T-cell (primary cell): ENCODE results near the gene HOXB2. TPM values are rescaled to one million over a fixed set of nuclear protein-coding genes. Genes with fewer than 3 reads are reported as not detected.

ENCODE experiments used
- ATAC-seq, 4 experiments: fragments of 200-7000 bp in 3 of 4; fragments of 150-1000 bp in 1 of 4; cut with Tn5 transposase; replicated peaks in 1 of 4; 1 replicate in 3 of 4; 2 replicates in 1 of 4; pipeline ENCODE4 v1.10.0; 2021; ENCODE audit warnings: moderate library complexity in 3 of 4, mild to moderate bottlenecking in 2 of 4, moderate number of reproducible peaks in 1 of 4
- CTCF ChIA-PET, 2 donors: fragments of 300-600 bp; sonication (Branson Sonifier 250); formaldehyde crosslinking; loops; one replicate each; lab custom pipeline; 2022; ENCODE audit warnings: antibody characterized with exemption in 2 of 2; lab: Charles Lee
- POLR2A ChIA-PET, 2 donors: fragments of 300-600 bp; sonication (Branson Sonifier 250); formaldehyde crosslinking; loops; one replicate each; lab custom pipeline; 2022; ENCODE audit warnings: antibody characterized with exemption in 2 of 2; lab: Charles Lee
- DNase-seq, 35 experiments: peaks; one replicate each; pipeline versions ENCODE4 v3.0.0 to v3.0.0-alpha.2; 2013 to 2023
- H3K27ac ChIP-seq: one replicate; pipeline ENCODE4 v1.5.1; 2013; ENCODE audit warnings: low read length
- H3K27me3 ChIP-seq, 2 experiments: replicated peaks in 1 of 2; 1 replicate in 1 of 2; 2 replicates in 1 of 2; pipeline versions ENCODE4 v1.6.1 to v1.7.0; 2013; ENCODE audit warnings: low read length in 1 of 2, mixed read lengths in 1 of 2; ENCODE audit not compliant: control insufficient read depth in 2 of 2, insufficient read depth in 2 of 2; ENCODE audit errors: extremely low read depth in 1 of 2
- H3K36me3 ChIP-seq, 2 donors: 1 replicate in 1 of 2; 2 replicates in 1 of 2; pipeline versions ENCODE4 v1.6.1 to v1.7.0; 2013; ENCODE audit warnings: low read length in 1 of 2; ENCODE audit not compliant: control insufficient read depth in 2 of 2, insufficient read depth in 1 of 2; ENCODE audit errors: extremely low read depth in 1 of 2
- H3K4me1 ChIP-seq, 2 experiments: 1 replicate in 1 of 2; 2 replicates in 1 of 2; pipeline versions ENCODE4 v1.6.1 to v1.7.0; 2013; ENCODE audit warnings: low read length in 2 of 2, mixed read lengths in 1 of 2; ENCODE audit not compliant: insufficient read depth in 2 of 2, control insufficient read depth in 1 of 2; ENCODE audit errors: extremely low read depth in 1 of 2
- H3K4me3 ChIP-seq, 2 donors: 1 replicate in 1 of 2; 2 replicates in 1 of 2; pipeline versions ENCODE4 v1.5.1 to v1.7.0; 2013; ENCODE audit warnings: mild to moderate bottlenecking in 2 of 2, low read length in 1 of 2, moderate library complexity in 1 of 2; ENCODE audit not compliant: control insufficient read depth in 1 of 2; ENCODE audit errors: extremely low read depth in 1 of 2
- H3K9me3 ChIP-seq: 2 replicates; pipeline ENCODE4 v1.7.0; 2013
- H3K27ac Mint-ChIP-seq, 2 donors: one replicate each; pipeline ENCODE4 v1.8.0; 2020 to 2021; ENCODE audit warnings: mild to moderate bottlenecking in 2 of 2, mixed read lengths in 2 of 2
- H3K27me3 Mint-ChIP-seq, 2 donors: one replicate each; pipeline ENCODE4 v1.8.0; 2021 to 2022; ENCODE audit warnings: mixed read lengths in 2 of 2
- H3K36me3 Mint-ChIP-seq: one replicate; pipeline ENCODE4 v1.8.0; 2021; ENCODE audit warnings: mixed read lengths
- H3K4me1 Mint-ChIP-seq, 3 donors: one replicate each; pipeline ENCODE4 v1.8.0; 2020 to 2022; ENCODE audit warnings: mixed read lengths in 3 of 3, mild to moderate bottlenecking in 1 of 3
- H3K4me3 Mint-ChIP-seq, 3 donors: one replicate each; pipeline ENCODE4 v1.8.0; 2020 to 2022; ENCODE audit warnings: mild to moderate bottlenecking in 3 of 3, mixed read lengths in 3 of 3, moderate library complexity in 3 of 3
- H3K9me3 Mint-ChIP-seq, 3 donors: one replicate each; pipeline ENCODE4 v1.8.0; 2020 to 2022; ENCODE audit warnings: mixed read lengths in 3 of 3
- WGBS: methylation state at CpG from one replicate; pipeline ENCODE4 v1.1.5; 2013; ENCODE audit warnings: missing lambda C conversion rate; ENCODE audit not compliant: insufficient coverage; 5-methylcytosine and 5-hydroxymethylcytosine counted together
- total RNA-seq, 35 experiments: library from RNA in 6 of 35; stranded (reverse) in 6 of 35; fragments of 120-200 nt in 1 of 35; gene quantifications; one replicate each; pipeline versions ENCODE4 v1.2.1 to v1.2.4 and lab custom pipeline; 2013 to 2026

Gene HOXB2
- total RNA-seq, 5 donors from 2014 or later (not counting 1 experiment from before 2014, with no cell fraction given) = 12.1 to 37.3 (median 25.6) TPM

GRCh38 chr17:48568499-48569239 lies 23.8 kb upstream of the HOXB2 start:
- Mint-ChIP-seq H3K9me3 (no peaks in the 10 kb centered on the region), H3K4me3 (peak overlapping the region in 2 of 3 donors; percentile 5 to 55), H3K27ac (no peak overlapping the region), H3K4me1 (peaks cover 0 to 19% (median 12%) of the 10 kb centered on the region in 3 donors), H3K36me3 (peaks cover 15% of the 10 kb centered on the region), H3K27me3 (peaks cover 0 to 24% of the 10 kb centered on the region in 2 donors)
- H3K36me3 ChIP-seq = peaks cover 0 to 4% of the 10 kb centered on the region in 2 donors
- no peaks in the 10 kb centered on the region for H3K4me1 ChIP-seq
- no peak for DNase-seq
- no peak for ATAC-seq
- H3K27me3 ChIP-seq = peaks cover 0 to 38% of the 10 kb centered on the region in 2 experiments
- H3K27ac ChIP-seq = no peak overlapping the region
- ChIA-PET POLR2A (no interaction called here), CTCF (interaction anchor here in 1 of 2 donors (0.7 kb wide), 1 partner anchor 21 kb away, joined by 3 read pairs; no protein-coding TSS in a partner anchor)
- H3K4me3 ChIP-seq = no peak overlapping the region
- no peaks in the 10 kb centered on the region for H3K9me3 ChIP-seq
- WGBS = 67% methylated on average over 6 of the region's 33 CpGs

GRCh38 chr17:48567646-48568354 lies 22.9 kb upstream of the HOXB2 start:
- H3K27ac ChIP-seq = no peak overlapping the region
- no peak for DNase-seq
- POLR2A ChIA-PET = no interaction called here
- Mint-ChIP-seq H3K27ac (no peak overlapping the region), H3K9me3 (no peaks in the 10 kb centered on the region), H3K27me3 (peaks cover 6 to 26% of the 10 kb centered on the region in 2 donors), H3K4me3 (peak overlapping the region in 1 of 3 donors; percentile 55), H3K36me3 (peaks cover 15% of the 10 kb centered on the region), H3K4me1 (peaks cover 0 to 16% (median 13%) of the 10 kb centered on the region in 3 donors)
- peaks cover 0 to 4% of the 10 kb centered on the region in 2 donors for H3K36me3 ChIP-seq
- CTCF ChIA-PET = interaction anchor here in 1 of 2 donors (0.6 to 0.7 kb wide), 2 partner anchors 20 to 489 kb away, joined by 3 read pairs; no protein-coding TSS in a partner anchor
- 100% methylated on average over 1 of the region's 2 CpGs for WGBS
- H3K4me3 ChIP-seq = no peak overlapping the region
- H3K9me3 ChIP-seq = no peaks in the 10 kb centered on the region
- H3K4me1 ChIP-seq = no peaks in the 10 kb centered on the region
- H3K27me3 ChIP-seq = peaks cover 0 to 41% of the 10 kb centered on the region in 2 experiments
- no peak for ATAC-seq

- 74% methylated on average over 6 of the region's 6 CpGs for WGBS
- no peak overlapping the region for H3K4me3 Mint-ChIP-seq
- POLR2A ChIA-PET = no interaction called here
These were observed 22.3 kb upstream of the HOXB2 start for GRCh38 chr17:48567209-48567608.

GRCh38 chr17:48566717-48567116 lies 21.8 kb upstream of the HOXB2 start:
- Mint-ChIP-seq H3K4me3 (no peak overlapping the region), H3K4me1 (peaks cover 0 to 23% (median 14%) of the 10 kb centered on the region in 3 donors), H3K27me3 (peaks cover 7 to 26% of the 10 kb centered on the region in 2 donors), H3K9me3 (no peaks in the 10 kb centered on the region), H3K27ac (no peak overlapping the region), H3K36me3 (peaks cover 12% of the 10 kb centered on the region)
- CTCF ChIA-PET = no interaction called here
- DNase-seq = no peak
- ATAC-seq = no peak
- H3K27me3 ChIP-seq = peaks cover 0 to 41% of the 10 kb centered on the region in 2 experiments
- H3K4me3 ChIP-seq = no peak overlapping the region
- POLR2A ChIA-PET = no interaction called here
- H3K9me3 ChIP-seq = no peaks in the 10 kb centered on the region
- peaks cover 0 to 4% of the 10 kb centered on the region in 2 donors for H3K36me3 ChIP-seq
- no CpG with 5 or more reads among the region's 2 CpGs for WGBS
- H3K27ac ChIP-seq = no peak overlapping the region
- peaks cover 1 to 9% of the 10 kb centered on the region in 2 experiments for H3K4me1 ChIP-seq

More at GRCh38 chr17:48567209-48567608, 22.3 kb upstream of the HOXB2 start:
- no peak overlapping the region for H3K27ac ChIP-seq
- Mint-ChIP-seq H3K9me3 (no peaks in the 10 kb centered on the region), H3K36me3 (peaks cover 15% of the 10 kb centered on the region), H3K4me1 (peaks cover 0 to 20% (median 13%) of the 10 kb centered on the region in 3 donors), H3K27me3 (peaks cover 7 to 26% of the 10 kb centered on the region in 2 donors), H3K27ac (no peak overlapping the region)
- peaks cover 0 to 41% of the 10 kb centered on the region in 2 experiments for H3K27me3 ChIP-seq
- no peak overlapping the region for H3K4me3 ChIP-seq
- peaks cover 0 to 4% of the 10 kb centered on the region in 2 experiments for H3K4me1 ChIP-seq
- ATAC-seq (no peak), DNase-seq (no peak)
- CTCF ChIA-PET = interaction anchor here in 1 of 2 donors (0.6 kb wide), 1 partner anchor 488 kb away, joined by 3 read pairs; no protein-coding TSS in a partner anchor
- H3K9me3 ChIP-seq = no peaks in the 10 kb centered on the region
- H3K36me3 ChIP-seq = peaks cover 0 to 4% of the 10 kb centered on the region in 2 donors

- DNase-seq (no peak), ATAC-seq (no peak)
- ChIA-PET POLR2A (interaction anchor here in 1 of 2 donors (0.5 kb wide), 1 partner anchor 11 kb away, joined by 4 read pairs; no protein-coding TSS in a partner anchor), CTCF (interaction anchor here in 1 of 2 donors (0.5 kb wide), 1 partner anchor 267 kb away, joined by 4 read pairs; no protein-coding TSS in a partner anchor)
- Mint-ChIP-seq H3K36me3 (peaks cover 8% of the 10 kb centered on the region), H3K27ac (no peak overlapping the region), H3K4me3 (no peak overlapping the region), H3K27me3 (peaks cover 7 to 26% of the 10 kb centered on the region in 2 donors), H3K9me3 (no peaks in the 10 kb centered on the region), H3K4me1 (peaks cover 0 to 27% (median 16%) of the 10 kb centered on the region in 3 donors)
- H3K27ac ChIP-seq = no peak overlapping the region
- H3K4me1 ChIP-seq = peaks cover 2 to 15% of the 10 kb centered on the region in 2 experiments
- no peaks in the 10 kb centered on the region for H3K36me3 ChIP-seq
- WGBS = 100% methylated on average over 1 of the region's 4 CpGs
- peaks cover 0 to 42% of the 10 kb centered on the region in 2 experiments for H3K27me3 ChIP-seq
- no peaks in the 10 kb centered on the region for H3K9me3 ChIP-seq
- no peak overlapping the region for H3K4me3 ChIP-seq
These were observed 21.2 kb upstream of the HOXB2 start for GRCh38 chr17:48565925-48566710.
